GM18870 (cell line): Measurements from ENCODE around the gene EXOC5.

ENCODE experiments used
- ATAC-seq: cut with Tn5 transposase; IDR thresholded peaks from one replicate; pipeline ENCODE4 v1.9.1; 2021; ENCODE audit warnings: moderate library complexity; ENCODE audit not compliant: unreplicated experiment

Gene EXOC5

GRCh38 chr14:57169901-57170300, 98.8 kb downstream of the EXOC5 start:
- ATAC-seq = no peak

GRCh38 chr14:57168138-57168679, 100.5 kb downstream of the EXOC5 start:
- no peak for ATAC-seq

GRCh38 chr14:57161583-57162234, 107.0 kb downstream of the EXOC5 start:
- no peak for ATAC-seq

GRCh38 chr14:57160333-57160732, 108.4 kb downstream of the EXOC5 start:
- no peak for ATAC-seq

GRCh38 chr14:57153286-57153685, 115.4 kb downstream of the EXOC5 start:
- no peak for ATAC-seq
